Mucosa of stomach (tissue), 1 donor: ENCODE data around the gene PARD3.

ENCODE experiments used
- H3K27me3 ChIP-seq: one replicate; pipeline ENCODE4 v1.7.0; 2013; ENCODE audit warnings: mild to moderate bottlenecking, low read length; ENCODE audit not compliant: control insufficient read depth, insufficient read depth
- H3K36me3 ChIP-seq: one replicate; pipeline ENCODE4 v1.7.0; 2013; ENCODE audit warnings: low read length; ENCODE audit not compliant: control insufficient read depth, insufficient read depth
- H3K4me1 ChIP-seq: one replicate; pipeline ENCODE4 v1.7.0; 2013; ENCODE audit warnings: mild to moderate bottlenecking, low read length; ENCODE audit not compliant: control insufficient read depth, insufficient read depth
- H3K4me3 ChIP-seq: one replicate; pipeline ENCODE4 v1.7.0; 2013; ENCODE audit warnings: low read length
- H3K9ac ChIP-seq: one replicate; pipeline ENCODE4 v1.7.0; 2013; ENCODE audit warnings: mild to moderate bottlenecking, low read length, moderate library complexity
- H3K9me3 ChIP-seq: one replicate; pipeline ENCODE4 v1.7.0; 2013; ENCODE audit warnings: mild to moderate bottlenecking, low read length, moderate library complexity; ENCODE audit not compliant: control insufficient read depth
- donor health status: Pancreatic carcinoma.

Gene PARD3

GRCh38 chr10:34581801-34582532 is 233.1 kb downstream of the PARD3 start:
- Histone ChIP-seq H3K4me1 (peaks cover 13% of the 10 kb centered on the region), H3K4me3 (no peak overlapping the region), H3K36me3 (no peaks in the 10 kb centered on the region), H3K9ac (no peak overlapping the region), H3K9me3 (no peaks in the 10 kb centered on the region), H3K27me3 (no peaks in the 10 kb centered on the region)

- H3K9ac ChIP-seq, result no peak overlapping the region
- no peaks in the 10 kb centered on the region for H3K9me3 ChIP-seq
- no peaks in the 10 kb centered on the region for H3K36me3 ChIP-seq
- H3K27me3 ChIP-seq, result no peaks in the 10 kb centered on the region
- no peak overlapping the region for H3K4me3 ChIP-seq
- peaks cover 13% of the 10 kb centered on the region for H3K4me1 ChIP-seq
Measured at GRCh38 chr10:34580643-34581042, 234.5 kb downstream of the PARD3 start.

GRCh38 chr10:34580214-34580613 is 234.9 kb downstream of the PARD3 start:
- Histone ChIP-seq H3K9ac (no peak overlapping the region), H3K27me3 (no peaks in the 10 kb centered on the region), H3K4me1 (peaks cover 13% of the 10 kb centered on the region), H3K4me3 (no peak overlapping the region), H3K9me3 (no peaks in the 10 kb centered on the region), H3K36me3 (no peaks in the 10 kb centered on the region)

GRCh38 chr10:34578468-34578867 is 236.6 kb downstream of the PARD3 start:
- peaks cover 4% of the 10 kb centered on the region for H3K4me1 ChIP-seq
- H3K9ac ChIP-seq, result no peak overlapping the region
- H3K9me3 ChIP-seq, result no peaks in the 10 kb centered on the region
- no peak overlapping the region for H3K4me3 ChIP-seq
- H3K36me3 ChIP-seq, result no peaks in the 10 kb centered on the region
- no peaks in the 10 kb centered on the region for H3K27me3 ChIP-seq

- H3K4me3 ChIP-seq, result no peak overlapping the region
- H3K9me3 ChIP-seq, result no peaks in the 10 kb centered on the region
- H3K4me1 ChIP-seq, result peaks cover 4% of the 10 kb centered on the region
- H3K27me3 ChIP-seq, result no peaks in the 10 kb centered on the region
- H3K9ac ChIP-seq, result no peak overlapping the region
- H3K36me3 ChIP-seq, result no peaks in the 10 kb centered on the region
Measured at GRCh38 chr10:34576797-34577196, 238.3 kb downstream of the PARD3 start.

- Histone ChIP-seq H3K4me1 (peaks cover 4% of the 10 kb centered on the region), H3K36me3 (no peaks in the 10 kb centered on the region), H3K27me3 (no peaks in the 10 kb centered on the region), H3K4me3 (no peak overlapping the region), H3K9ac (no peak overlapping the region), H3K9me3 (no peaks in the 10 kb centered on the region)
Measured at GRCh38 chr10:34575882-34576281, 239.2 kb downstream of the PARD3 start.

GRCh38 chr10:34574353-34574934 is 240.7 kb downstream of the PARD3 start:
- no peaks in the 10 kb centered on the region for H3K27me3 ChIP-seq
- H3K9me3 ChIP-seq, result no peaks in the 10 kb centered on the region
- H3K9ac ChIP-seq, result no peak overlapping the region
- no peaks in the 10 kb centered on the region for H3K4me1 ChIP-seq
- no peak overlapping the region for H3K4me3 ChIP-seq
- H3K36me3 ChIP-seq, result no peaks in the 10 kb centered on the region

- no peak overlapping the region for H3K9ac ChIP-seq
- H3K9me3 ChIP-seq, result no peaks in the 10 kb centered on the region
- no peaks in the 10 kb centered on the region for H3K36me3 ChIP-seq
- H3K4me3 ChIP-seq, result no peak overlapping the region
- peaks cover 5% of the 10 kb centered on the region for H3K4me1 ChIP-seq
- no peaks in the 10 kb centered on the region for H3K27me3 ChIP-seq
Measured at GRCh38 chr10:34570887-34571286, 244.2 kb downstream of the PARD3 start.

- H3K4me3 ChIP-seq, result no peak overlapping the region
- no peaks in the 10 kb centered on the region for H3K36me3 ChIP-seq
- H3K9ac ChIP-seq, result no peak overlapping the region
- no peaks in the 10 kb centered on the region for H3K9me3 ChIP-seq
- H3K27me3 ChIP-seq, result no peaks in the 10 kb centered on the region
- H3K4me1 ChIP-seq, result peaks cover 5% of the 10 kb centered on the region
Measured at GRCh38 chr10:34567659-34568253, 247.3 kb downstream of the PARD3 start.

- Histone ChIP-seq H3K9ac (no peak overlapping the region), H3K9me3 (no peaks in the 10 kb centered on the region), H3K4me3 (no peak overlapping the region), H3K36me3 (no peaks in the 10 kb centered on the region), H3K27me3 (no peaks in the 10 kb centered on the region), H3K4me1 (peaks cover 5% of the 10 kb centered on the region)
Measured at GRCh38 chr10:34565934-34566333, 249.2 kb downstream of the PARD3 start.

- no peaks in the 10 kb centered on the region for H3K36me3 ChIP-seq
- H3K4me1 ChIP-seq, result no peaks in the 10 kb centered on the region
- H3K27me3 ChIP-seq, result no peaks in the 10 kb centered on the region
- no peak overlapping the region for H3K9ac ChIP-seq
- H3K4me3 ChIP-seq, result no peak overlapping the region
- no peaks in the 10 kb centered on the region for H3K9me3 ChIP-seq
Measured at GRCh38 chr10:34558093-34558583, 257.0 kb downstream of the PARD3 start.

GRCh38 chr10:34557173-34557572 is 257.9 kb downstream of the PARD3 start:
- no peaks in the 10 kb centered on the region for H3K9me3 ChIP-seq
- H3K27me3 ChIP-seq, result no peaks in the 10 kb centered on the region
- H3K4me1 ChIP-seq, result no peaks in the 10 kb centered on the region
- no peaks in the 10 kb centered on the region for H3K36me3 ChIP-seq
- H3K9ac ChIP-seq, result no peak overlapping the region
- H3K4me3 ChIP-seq, result no peak overlapping the region
